Activated CD8-positive, alpha-beta T cell treated with anti-CD3 and anti-CD28 coated beads for 36 hours (primary cell): ENCODE results near the gene NRP1. TPM values are rescaled to one million over a fixed set of nuclear protein-coding genes. Genes with fewer than 3 reads are reported as not detected.

Experiments used
- ATAC-seq: fragments of 200-7000 bp; cut with Tn5 transposase; one replicate; pipeline ENCODE4 v1.10.0; 2021; ENCODE audit warnings: mild to moderate bottlenecking, moderate library complexity
- CTCF ChIA-PET: fragments of 350-600 bp; sonication (Branson Sonifier 250); formaldehyde crosslinking; loops from one replicate; lab custom pipeline; 2021; ENCODE audit warnings: antibody characterized with exemption; lab: Charles Lee
- POLR2A ChIA-PET: fragments of 350-600 bp; sonication (Branson Sonifier 250); formaldehyde crosslinking; loops from one replicate; lab custom pipeline; 2021; ENCODE audit warnings: antibody characterized with exemption; lab: Charles Lee
- DNase-seq: peaks from one replicate; pipeline ENCODE4 v3.0.0-alpha.2; 2020
- H3K27ac Mint-ChIP-seq: one replicate; pipeline ENCODE4 v1.8.0; 2021; ENCODE audit warnings: mild to moderate bottlenecking, mixed read lengths
- H3K27me3 Mint-ChIP-seq: one replicate; pipeline ENCODE4 v1.8.0; 2021; ENCODE audit warnings: mixed read lengths
- H3K36me3 Mint-ChIP-seq: one replicate; pipeline ENCODE4 v1.8.0; 2021; ENCODE audit warnings: low read depth, mixed read lengths
- H3K4me1 Mint-ChIP-seq: one replicate; pipeline ENCODE4 v1.8.0; 2021; ENCODE audit warnings: low read depth, mixed read lengths
- H3K4me3 Mint-ChIP-seq: one replicate; pipeline ENCODE4 v1.8.0; 2021; ENCODE audit warnings: mild to moderate bottlenecking, moderate library complexity, mixed read lengths
- H3K9me3 Mint-ChIP-seq: one replicate; pipeline ENCODE4 v1.8.0; 2021; ENCODE audit warnings: mixed read lengths
- CTCF ChIP-seq: fragments of 200-600 bp; IDR thresholded peaks from one replicate; pipeline ENCODE4 v1.8.0; 2022; ENCODE audit warnings: antibody characterized with exemption, mild to moderate bottlenecking
- intact Hi-C: fragments of 100-400 bp; cut with micrococcal nuclease; formaldehyde crosslinking; loops from one replicate; pipeline ENCODE4 v1.10.0; 2022
- total RNA-seq, 2 experiments: library from RNA; stranded (reverse); gene quantifications; one replicate each; pipeline ENCODE4 v1.2.3, GENCODE V29; 2021

NRP1 gene
- total RNA-seq, 2 experiments from 2014 or later: 0.22 to 0.79 TPM

DNA sequence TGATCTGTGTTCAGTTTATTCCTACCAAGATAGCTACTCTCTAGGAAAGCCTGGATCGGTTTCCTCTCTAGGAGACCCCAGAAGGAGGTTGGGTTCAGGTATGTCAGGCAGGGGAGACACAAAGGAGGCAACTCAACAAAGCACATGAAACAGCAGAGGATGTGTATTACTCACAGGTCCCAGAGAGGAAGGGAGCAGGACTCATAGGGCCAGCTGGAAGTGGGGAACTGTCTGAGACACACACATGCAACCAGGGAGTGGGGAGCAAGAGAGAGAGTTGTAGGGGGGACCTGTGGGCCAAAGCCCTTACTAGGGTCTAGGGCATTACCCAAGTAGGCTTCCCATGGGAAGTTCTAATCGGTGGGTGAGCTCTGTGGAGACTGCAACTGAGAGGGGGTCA is 10.2 kb upstream of the NRP1 start:
- DNase-seq (no peak), ATAC-seq (no peak)
- H3K4me1 Mint-ChIP-seq: peaks cover 6% of the 10 kb centered on the region
- peaks cover 4% of the 10 kb centered on the region for H3K9me3 Mint-ChIP-seq
- intact Hi-C loops: no loop called here
- ChIA-PET POLR2A (interaction anchor here (0.5 kb wide), 1 partner anchor 1284 kb away, joined by 3 read pairs; no protein-coding TSS in a partner anchor), CTCF (interaction anchor here (1.7 kb wide), 1 partner anchor 14 kb away, joined by 5 read pairs; no protein-coding TSS in a partner anchor)
- no peak overlapping the region for H3K4me3 Mint-ChIP-seq
- no peak for TF ChIP-seq CTCF
- H3K27me3 Mint-ChIP-seq: peaks cover 19% of the 10 kb centered on the region
- peaks cover 2% of the 10 kb centered on the region for H3K36me3 Mint-ChIP-seq
- no peak overlapping the region for H3K27ac Mint-ChIP-seq

- H3K27ac Mint-ChIP-seq: no peak overlapping the region
- DNase-seq (no peak), ATAC-seq (no peak)
- ChIA-PET POLR2A (no interaction called here), CTCF (interaction anchor here (0.6 to 1.2 kb wide), 2 partner anchors 9 to 1029 kb away, joined by 3 read pairs; no protein-coding TSS in a partner anchor)
- peaks cover 6% of the 10 kb centered on the region for H3K4me1 Mint-ChIP-seq
- peaks cover 2% of the 10 kb centered on the region for H3K36me3 Mint-ChIP-seq
- peaks cover 38% of the 10 kb centered on the region for H3K27me3 Mint-ChIP-seq
- no peak overlapping the region for H3K4me3 Mint-ChIP-seq
- intact Hi-C loops: no loop called here
- no peak for TF ChIP-seq CTCF
- H3K9me3 Mint-ChIP-seq: peaks cover 4% of the 10 kb centered on the region
Measured at GRCh38 chr10:33341637-33342036, 7.2 kb upstream of the NRP1 start.

- ChIA-PET POLR2A (interaction anchor here (0.6 to 0.7 kb wide), 2 partner anchors 971 to 1115 kb away, joined by 3 read pairs; no protein-coding TSS in a partner anchor), CTCF (no interaction called here)
- H3K4me3 Mint-ChIP-seq: no peak overlapping the region
- peaks cover 17% of the 10 kb centered on the region for H3K4me1 Mint-ChIP-seq
- no peaks in the 10 kb centered on the region for H3K9me3 Mint-ChIP-seq
- H3K27ac Mint-ChIP-seq: no peak overlapping the region
- ATAC-seq (no peak), DNase-seq (no peak)
- intact Hi-C loops: no loop called here
- peaks cover 49% of the 10 kb centered on the region for H3K27me3 Mint-ChIP-seq
- no peaks in the 10 kb centered on the region for H3K36me3 Mint-ChIP-seq
- TF ChIP-seq CTCF: no peak
Measured at GRCh38 chr10:33337326-33337957, 3.0 kb upstream of the NRP1 start.

DNA sequence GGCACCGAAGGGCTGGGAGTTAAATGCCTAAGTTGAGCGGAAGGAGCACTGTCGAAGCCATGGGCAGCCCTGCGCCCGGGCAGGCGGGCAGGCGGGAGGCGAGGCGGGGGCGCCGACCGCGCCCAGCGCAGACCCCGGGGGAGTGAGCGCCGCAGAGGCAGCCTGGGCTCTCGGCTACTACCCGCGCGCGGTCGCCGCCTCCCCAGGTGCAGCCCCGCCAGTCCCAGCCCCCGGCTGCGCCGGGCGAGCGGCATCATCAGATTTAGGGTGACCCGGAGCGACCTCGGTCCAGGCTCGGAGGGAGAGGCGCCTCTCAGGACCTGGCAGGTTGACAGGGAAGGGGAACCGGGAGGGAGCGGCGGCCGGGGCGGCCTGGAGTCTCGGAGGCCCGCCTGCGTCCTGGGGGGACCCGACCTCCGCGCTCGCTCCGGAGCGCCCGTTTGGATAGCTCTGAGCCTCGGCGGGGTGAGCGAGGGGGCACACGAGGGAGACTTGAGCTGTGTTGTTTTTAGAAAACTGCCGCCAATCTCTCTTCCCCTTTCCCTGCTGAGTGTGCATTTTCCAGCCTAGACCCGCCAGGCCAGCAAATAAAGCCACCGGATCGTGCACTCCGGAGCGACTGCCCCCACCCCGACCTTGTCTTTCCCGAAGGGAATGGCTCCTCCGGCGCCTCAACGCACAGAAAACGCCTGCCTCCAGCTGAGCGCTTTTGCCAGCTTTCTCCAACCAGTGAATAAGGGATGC is 2.3 kb upstream of the NRP1 start:
- TF ChIP-seq CTCF: no peak
- DNase-seq (no peak), ATAC-seq (no peak)
- peaks cover 56% of the 10 kb centered on the region for H3K27me3 Mint-ChIP-seq
- CTCF ChIA-PET: no interaction called here
- intact Hi-C loops: no loop called here
- peaks cover 14% of the 10 kb centered on the region for H3K4me1 Mint-ChIP-seq
- H3K4me3 Mint-ChIP-seq: no peak overlapping the region
- no peaks in the 10 kb centered on the region for H3K36me3 Mint-ChIP-seq
- no peak overlapping the region for H3K27ac Mint-ChIP-seq
- H3K9me3 Mint-ChIP-seq: no peaks in the 10 kb centered on the region
- POLR2A ChIA-PET: interaction anchor here (0.7 kb wide), 1 partner anchor 971 kb away, joined by 3 read pairs; no protein-coding TSS in a partner anchor
